HepG2 (cell line): ENCODE data around the gene EXOC3. TPM values are rescaled to one million over a fixed set of nuclear protein-coding genes. Genes with fewer than 3 reads are reported as not detected.

Source experiments
- DMTF1 ChIP-seq: sonication (generic); formaldehyde crosslinking; IDR thresholded peaks from 2 replicates; pipeline ENCODE4 v1.4.0; 2020; ENCODE audit warnings: mild to moderate bottlenecking, missing genetic modification reagents
- FOSL1 ChIP-seq: sonication (generic); formaldehyde crosslinking; IDR thresholded peaks from 2 replicates; pipeline ENCODE4 v1.9.0; 2021; ENCODE audit warnings: missing genetic modification reagents, borderline replicate concordance
- HDAC1 ChIP-seq: sonication (generic); formaldehyde crosslinking; IDR thresholded peaks from 2 replicates; pipeline ENCODE4 v1.5.1; 2020; ENCODE audit warnings: mild to moderate bottlenecking, missing genetic modification reagents
- JUNB ChIP-seq: sonication (generic); formaldehyde crosslinking; IDR thresholded peaks from 2 replicates; pipeline ENCODE4 v1.8.0; 2022; ENCODE audit warnings: missing genetic modification reagents, mild to moderate bottlenecking, borderline replicate concordance
- KDM6A ChIP-seq: IDR thresholded peaks from 2 replicates; pipeline ENCODE4 v1.6.1; 2016; ENCODE audit warnings: low read depth
- MYC ChIP-seq: sonication (generic); formaldehyde crosslinking; IDR thresholded peaks from 2 replicates; pipeline ENCODE4 v1.9.0; 2021; ENCODE audit warnings: missing genetic modification reagents, borderline replicate concordance
- NFKB2 ChIP-seq: sonication (generic); formaldehyde crosslinking; IDR thresholded peaks from 2 replicates; pipeline ENCODE4 v1.4.0; 2020; ENCODE audit warnings: missing genetic modification reagents, borderline replicate concordance
- NONO ChIP-seq, 2 experiments: fragments of 450-650 bp in 1 of 2; sonication (generic) in 1 of 2; formaldehyde crosslinking in 1 of 2; IDR thresholded peaks in 1 of 2; conservative IDR thresholded peaks in 1 of 2; 2 replicates each; pipeline versions ENCODE4 v1.6.1 to v1.8.0; 2017 to 2022; ENCODE audit warnings: mild to moderate bottlenecking in 1 of 2, missing genetic modification reagents in 1 of 2, moderate library complexity in 1 of 2
- REST ChIP-seq, 2 experiments: IDR thresholded peaks; 2 replicates each; pipeline ENCODE4 v1.6.1; 2011 to 2012; ENCODE audit warnings: low read length in 2 of 2, borderline replicate concordance in 1 of 2, low read depth in 1 of 2, mild to moderate bottlenecking in 1 of 2, moderate library complexity in 1 of 2
- RORA ChIP-seq: sonication (generic); formaldehyde crosslinking; IDR thresholded peaks from 2 replicates; pipeline ENCODE4 v1.5.0; 2020; ENCODE audit warnings: mild to moderate bottlenecking, missing genetic modification reagents, moderate library complexity
- SUZ12 ChIP-seq: fragments of 150-350 bp; IDR thresholded peaks from 2 replicates; pipeline ENCODE4 v1.6.1; 2014; ENCODE audit warnings: low read depth, low read length
- THAP9 ChIP-seq: sonication (generic); formaldehyde crosslinking; IDR thresholded peaks from 2 replicates; pipeline ENCODE4; 2020; ENCODE audit warnings: missing genetic modification reagents, mild to moderate bottlenecking, borderline replicate concordance
- YEATS2 ChIP-seq: sonication (generic); formaldehyde crosslinking; IDR thresholded peaks from 2 replicates; pipeline ENCODE4 v1.4.0; 2020; ENCODE audit warnings: missing genetic modification reagents, borderline replicate concordance
- ZFP41 ChIP-seq: sonication (generic); formaldehyde crosslinking; IDR thresholded peaks from 2 replicates; pipeline ENCODE4 v1.4.0; 2020; ENCODE audit warnings: mild to moderate bottlenecking, missing genetic modification reagents, borderline replicate concordance
- ZNF256 ChIP-seq: sonication (generic); formaldehyde crosslinking; conservative IDR thresholded peaks from 2 replicates; pipeline ENCODE4 v1.4.0; 2020; ENCODE audit warnings: missing genetic modification reagents
- ZNF784 ChIP-seq: sonication (generic); formaldehyde crosslinking; IDR thresholded peaks from 2 replicates; pipeline ENCODE4 v1.5.1; 2020; ENCODE audit warnings: missing genetic modification reagents, mild to moderate bottlenecking, borderline replicate concordance
- ZSCAN21 ChIP-seq: sonication (generic); formaldehyde crosslinking; IDR thresholded peaks from 2 replicates; pipeline ENCODE4 v1.8.0; 2022; ENCODE audit warnings: mild to moderate bottlenecking, missing genetic modification reagents, moderate library complexity, borderline replicate concordance
- polyA plus RNA-seq, 8 experiments: library from polyadenylated mRNA; depleted of rRNA in 3 of 8; stranded (reverse) in 7 of 8; unstranded in 1 of 8; fragments of >200 nt; fragmentation: Illumina TruSeq in 4 of 8; extraction: Trizol in 4 of 8; gene quantifications; 2 replicates each; pipeline versions ENCODE4 v1.2.1 to v1.2.3, GENCODE V29; 2011 to 2016; ENCODE audit warnings: low read depth in 4 of 8, missing spikeins in 1 of 8, mixed read lengths in 1 of 8; ENCODE audit not compliant: insufficient read depth in 1 of 8
- total RNA-seq, 5 experiments: library from RNA; depleted of rRNA; stranded (reverse); fragments of >200 nt; fragmentation: Illumina TruSeq; extraction: Trizol; gene quantifications; 2 replicates each; pipeline ENCODE4 v1.2.3, GENCODE V29; 2016; ENCODE audit warnings: low read depth in 1 of 5

The EXOC3 gene
- total and polyA plus RNA-seq, 2 of the 13 experiments (the other 11 are each of a cell fraction or from before 2014, with no cell fraction given), result 9.2 to 20.5 TPM

GRCh38 chr5:472656-473550, 29.9 kb downstream of the EXOC3 start (continued):
- TF ChIP-seq REST (IDR thresholded peaks at IDR 0.05; ENCODE audit: borderline replicate concordance in 1 of 2, low read depth in 1 of 2, low read length in 2 of 2), result no peak
- no peak for TF ChIP-seq FOSL1
- TF ChIP-seq ZNF256 (CRISPR knock-in tag), result peak; percentile 65; the same call in 1 of the 2 replicates
- TF ChIP-seq THAP9 (CRISPR knock-in tag), result peak; percentile 53; the same call in 1 of the 2 replicates
- TF ChIP-seq ZFP41, result peak; percentile 94; the same call in 1 of the 2 replicates
- TF ChIP-seq KDM6A, result no peak
- TF ChIP-seq NFKB2 (CRISPR knock-in tag), result peak; percentile 96
- peak; percentile 47; the same call in 1 of the 2 replicates for TF ChIP-seq HDAC1
- TF ChIP-seq JUNB, result peak; percentile 70; the same call in 1 of the 2 replicates
- TF ChIP-seq NONO (IDR thresholded peaks at IDR 0.05), result no peak
- TF ChIP-seq NONO (CRISPR knock-in tag; conservative IDR thresholded peaks at IDR 0.05), result no peak; the same call in none of the 2 replicates
- TF ChIP-seq ZSCAN21, result peak; percentile 98
- no peak; the same call in 1 of the 2 replicates for TF ChIP-seq YEATS2 (CRISPR knock-in tag)
- TF ChIP-seq RORA (CRISPR knock-in tag), result no peak
- TF ChIP-seq DMTF1 (CRISPR knock-in tag), result no peak; the same call in 1 of the 2 replicates
- no peak for TF ChIP-seq SUZ12
- TF ChIP-seq MYC (CRISPR knock-in tag), result peak; percentile 82; the same call in 1 of the 2 replicates
- TF ChIP-seq ZNF784 (CRISPR knock-in tag), result peak; percentile 95
